GM21576 (cell line): ENCODE data around the gene ARHGEF4.
A peak's percentile ranks its signal among the peaks of the same experiment; 100 is the strongest.

Experiments
- ATAC-seq: cut with Tn5 transposase; IDR thresholded peaks from one replicate; pipeline ENCODE4 v1.9.1; 2021; ENCODE audit warnings: mild to moderate bottlenecking, moderate library complexity; ENCODE audit not compliant: unreplicated experiment

The ARHGEF4 gene, protein sequence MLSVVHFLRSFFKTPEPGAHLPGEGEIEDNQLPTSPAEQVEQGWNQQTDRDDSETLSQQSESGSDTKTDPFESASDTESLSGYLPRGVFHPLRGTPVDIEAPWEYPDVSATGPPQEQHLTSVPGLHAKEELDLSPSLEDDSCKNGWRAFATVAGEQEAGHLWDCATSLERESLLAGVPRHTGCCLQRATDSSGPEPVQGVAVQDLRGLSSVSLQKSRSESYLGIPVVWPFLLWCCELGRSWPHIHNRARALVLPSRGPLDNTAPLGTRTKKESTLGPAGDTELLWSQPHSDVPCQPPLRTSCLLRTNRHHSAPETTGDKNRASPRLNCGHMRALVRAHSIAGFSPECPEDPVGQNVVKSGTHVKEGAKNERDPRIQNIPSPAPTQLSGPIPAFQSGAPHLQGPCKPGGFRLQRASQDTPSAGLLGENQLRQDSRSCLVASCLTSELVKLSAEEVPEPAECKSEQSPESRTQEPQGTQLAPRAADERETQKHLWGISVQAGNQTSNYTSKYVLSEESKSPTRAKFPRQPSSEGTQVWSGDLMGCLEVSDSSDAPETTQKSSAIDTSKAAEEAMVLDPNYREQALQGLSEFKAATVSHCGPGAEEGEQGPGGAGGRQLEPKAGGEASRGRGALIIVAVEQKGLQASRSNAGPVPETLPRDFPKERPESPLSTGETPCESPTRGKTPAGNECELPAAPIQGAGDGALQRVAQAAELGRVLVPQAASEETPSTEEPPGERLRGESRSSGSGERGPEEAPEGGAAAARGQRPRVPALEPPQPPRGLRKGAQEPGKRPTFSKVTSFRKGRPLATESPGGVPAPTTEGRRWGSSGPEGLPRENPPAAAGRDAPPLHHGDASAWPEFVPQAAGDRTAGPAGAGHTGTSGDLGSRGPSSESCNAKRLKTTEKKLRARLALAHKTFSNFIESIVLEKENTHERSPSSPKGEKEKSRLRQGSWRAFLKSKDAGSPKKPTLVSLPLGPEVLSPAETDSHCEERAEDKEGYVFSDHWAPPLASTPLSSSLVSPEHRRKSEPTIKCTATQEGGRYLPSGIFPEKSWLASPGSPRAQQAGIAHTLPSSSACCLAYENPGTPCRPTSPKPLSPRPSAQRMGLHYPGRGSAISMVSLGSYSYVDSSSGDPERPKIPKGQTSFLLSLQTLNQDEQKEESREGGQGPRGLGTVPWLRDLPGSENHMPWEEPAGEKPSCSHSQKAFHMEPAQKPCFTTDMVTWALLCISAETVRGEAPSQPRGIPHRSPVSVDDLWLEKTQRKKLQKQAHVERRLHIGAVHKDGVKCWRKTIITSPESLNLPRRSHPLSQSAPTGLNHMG (N-terminal part only)

DNA sequence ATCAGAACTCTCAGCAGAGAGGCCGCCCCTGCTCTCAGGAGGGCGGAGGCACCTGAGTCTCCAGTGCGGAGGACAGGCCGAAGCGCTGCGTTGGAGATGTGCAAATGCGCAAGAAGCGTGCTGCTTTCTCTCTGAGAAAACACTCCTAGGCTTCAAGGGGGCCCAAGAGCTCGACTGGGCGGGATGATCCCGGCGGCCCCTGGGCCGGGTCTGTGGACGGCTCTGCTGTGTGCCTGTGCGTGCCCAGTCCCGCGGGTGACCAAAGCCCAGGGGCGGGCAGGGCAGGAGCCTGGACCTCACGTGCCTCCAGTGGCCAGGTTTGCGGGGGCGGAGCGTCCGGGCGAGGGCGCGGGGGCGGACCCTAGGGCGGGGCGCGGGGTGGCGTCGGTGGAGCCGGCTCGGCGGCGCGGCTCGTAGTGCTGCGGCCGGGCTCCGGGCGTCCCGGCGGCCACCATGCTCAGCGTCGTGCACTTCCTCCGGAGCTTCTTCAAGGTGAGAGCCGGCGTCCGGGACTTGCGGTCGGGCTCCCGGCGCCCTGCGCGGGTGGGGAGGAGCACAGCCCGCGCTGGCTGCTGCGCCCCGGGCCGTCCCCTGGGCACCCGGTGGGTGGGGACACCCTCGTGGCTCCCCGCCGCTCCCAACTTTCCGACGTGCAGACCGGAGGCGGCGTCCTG lies at the start of gene ARHGEF4:
TSS of gene ARHGEF4 (plus strand) at position 414 of the 674 bp plus-strand sequence. CDS start at position 454, 40 bp downstream.
- peak; percentile 45 for ATAC-seq

DNA sequence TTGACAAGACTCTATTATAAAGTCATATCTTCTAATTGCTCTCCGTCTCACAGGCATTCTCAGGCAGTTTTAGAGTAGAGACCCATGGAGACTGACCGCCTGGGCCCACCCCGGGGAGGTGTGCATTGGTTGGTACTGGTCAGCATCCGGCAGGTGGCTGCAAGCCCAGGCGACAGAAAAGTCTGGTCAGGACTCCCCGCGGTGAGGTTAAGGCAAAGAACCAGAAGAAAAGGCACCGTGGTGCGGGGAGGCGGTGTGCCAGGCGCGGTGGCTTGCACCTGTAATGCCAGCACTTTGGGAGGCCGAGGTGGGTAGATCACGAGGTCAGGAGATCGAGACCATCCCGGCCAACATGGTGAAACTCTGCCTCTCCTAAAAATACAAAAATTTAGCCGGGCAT lies 48.9 kb upstream of the ARHGEF4 start:
- ATAC-seq, result no peak

DNA sequence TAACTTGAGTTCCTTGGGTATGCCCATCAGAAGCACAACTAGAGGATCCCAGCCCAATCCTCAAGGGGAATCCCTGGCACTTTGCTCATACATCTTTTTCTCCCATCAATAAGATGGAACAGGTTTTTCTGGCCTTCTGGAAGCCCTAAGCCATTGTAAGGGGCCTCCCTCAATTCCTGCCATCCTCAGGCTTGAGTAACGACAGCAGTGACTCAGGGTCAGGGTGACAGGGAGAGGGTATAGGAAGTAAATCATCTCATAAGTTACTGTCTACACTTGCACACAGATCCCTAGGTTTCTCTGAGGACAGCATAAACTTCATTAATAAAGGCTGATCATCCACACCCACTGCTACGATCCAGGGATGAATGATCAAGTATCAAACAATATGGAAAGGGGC lies 46.4 kb upstream of the ARHGEF4 start:
- no peak for ATAC-seq

- ATAC-seq, result no peak
These were observed 45.7 kb upstream of the ARHGEF4 start for GRCh38 chr2:130790804-130791616.

GRCh38 chr2:130791617-130791939 lies 45.1 kb upstream of the ARHGEF4 start:
- no peak for ATAC-seq

DNA sequence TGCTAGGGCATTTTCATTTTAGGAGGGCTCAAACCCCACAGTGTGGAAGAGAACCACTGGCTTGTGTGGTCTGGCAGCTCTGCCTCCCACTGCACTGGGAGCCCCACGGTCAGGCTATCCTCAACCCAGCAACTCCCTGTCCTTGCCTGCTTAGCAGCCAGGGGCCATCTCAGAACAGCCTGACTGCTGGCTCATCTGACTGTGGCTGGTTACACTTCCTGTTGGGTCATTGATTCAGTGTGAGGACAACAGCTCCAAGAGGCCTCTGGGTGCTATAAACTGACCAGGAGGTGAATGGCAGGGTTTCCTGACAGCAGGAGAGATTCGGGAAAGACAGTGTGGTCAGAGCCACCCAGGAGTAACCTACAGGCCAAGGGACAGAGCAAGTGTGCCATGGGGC lies 41.3 kb upstream of the ARHGEF4 start:
- ATAC-seq, result no peak

- no peak for ATAC-seq
These were observed 40.4 kb upstream of the ARHGEF4 start for GRCh38 chr2:130796290-130796689.

DNA sequence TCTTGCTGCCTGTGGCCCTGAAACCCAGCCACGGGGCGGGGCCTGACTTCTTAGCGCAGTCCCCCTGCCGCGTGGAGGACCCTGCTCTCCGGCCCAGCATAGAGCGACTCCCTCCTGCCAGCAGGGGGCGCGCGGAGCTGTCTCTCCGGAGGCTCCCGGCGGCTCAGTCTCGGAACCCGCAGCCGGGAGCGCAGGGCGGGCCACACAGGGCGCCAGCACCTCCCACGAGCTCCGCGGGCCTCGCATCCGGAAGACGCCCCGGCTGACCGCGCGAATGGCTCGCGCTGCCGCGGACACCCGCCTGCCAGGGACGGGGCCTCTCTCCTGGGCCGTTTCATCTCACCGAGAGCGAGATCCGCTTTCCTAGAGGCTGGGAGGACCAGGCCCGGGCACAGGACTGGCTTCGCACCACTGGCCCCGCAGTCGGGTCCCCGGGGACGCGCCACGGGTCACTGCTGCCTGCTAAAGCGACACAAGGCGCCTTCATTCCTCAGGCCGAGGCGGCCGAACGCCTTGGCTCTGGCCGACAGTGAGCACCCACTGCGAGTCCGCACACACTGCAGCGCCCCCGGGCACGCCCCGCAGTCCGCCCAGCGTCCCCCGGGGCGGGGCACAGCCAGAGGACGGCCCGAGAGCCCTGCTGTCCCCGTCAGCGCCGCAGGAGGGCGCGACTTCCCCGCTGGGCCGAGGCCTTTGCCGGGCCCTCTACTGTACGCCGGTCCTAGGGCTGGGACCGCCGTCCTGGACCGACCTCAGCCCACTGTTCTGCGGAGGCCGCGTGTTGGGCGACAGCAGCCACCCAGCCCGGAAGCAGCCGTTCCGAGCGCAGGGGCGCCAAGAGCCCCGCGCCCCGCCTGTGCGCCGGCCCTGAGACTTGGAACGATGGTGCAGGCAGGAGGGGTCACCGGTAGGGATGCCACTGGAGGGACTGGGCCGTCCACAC lies 39.0 kb upstream of the ARHGEF4 start:
- peak; percentile 92 for ATAC-seq

GRCh38 chr2:130798472-130799218 lies 38.1 kb upstream of the ARHGEF4 start:
- no peak for ATAC-seq

- no peak for ATAC-seq
These were observed 37.4 kb upstream of the ARHGEF4 start for GRCh38 chr2:130799295-130799694.

- no peak for ATAC-seq
These were observed 31.1 kb upstream of the ARHGEF4 start for GRCh38 chr2:130805613-130806012.

DNA sequence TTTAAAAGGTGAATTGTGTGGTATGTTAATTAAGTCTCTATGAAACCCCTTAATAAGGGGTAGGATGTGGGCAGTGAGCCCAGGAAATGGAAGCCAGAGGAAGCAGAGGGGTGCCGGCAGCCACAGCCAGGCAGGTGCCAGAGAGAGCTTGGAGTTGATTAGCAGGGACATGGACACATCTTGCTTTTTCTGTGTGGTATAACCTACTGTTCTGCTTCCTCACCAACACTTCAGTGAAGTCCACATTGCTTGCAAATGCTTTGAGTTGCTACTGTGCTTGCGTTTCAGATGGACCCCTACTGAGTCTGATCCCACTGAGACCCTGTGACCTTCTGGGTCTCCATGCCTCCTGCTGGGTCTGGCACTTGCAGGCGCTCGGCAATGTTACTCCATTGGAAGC lies 30.3 kb upstream of the ARHGEF4 start:
- ATAC-seq, result no peak

GRCh38 chr2:130807659-130808385 lies 28.9 kb upstream of the ARHGEF4 start:
- no peak for ATAC-seq

GRCh38 chr2:130808482-130809268 lies 28.0 kb upstream of the ARHGEF4 start:
- ATAC-seq, result no peak

- no peak for ATAC-seq
These were observed 26.2 kb upstream of the ARHGEF4 start for GRCh38 chr2:130810490-130810889.

- no peak for ATAC-seq
These were observed 23.0 kb upstream of the ARHGEF4 start for GRCh38 chr2:130813722-130814121.
